Measurements from ENCODE around the gene TBX6. TPM values are rescaled to one million over a fixed set of nuclear protein-coding genes. Genes with fewer than 3 reads are reported as not detected.

The TBX6 gene
- total RNA-seq, 1 experiment from 2014 or later, result 1.6 TPM

- Histone ChIP-seq H3K23me2 (ENCODE audit: insufficient read length, low read depth, low read length, poor library complexity, severe bottlenecking) (peaks cover 9% of the 10 kb centered on the region), H3K18ac (ENCODE audit: insufficient read length, low read depth, low read length) (no peak overlapping the region), H2BK120ac (ENCODE audit: low read depth, low read length, poor library complexity, severe bottlenecking) (no peak overlapping the region), H4K91ac (ENCODE audit: insufficient read length, low read depth, low read length) (no peak overlapping the region), H3K4me2 (ENCODE audit: insufficient read depth, insufficient read length, low read length) (no peak overlapping the region), H3K27ac (ENCODE audit: insufficient read length, low read depth, low read length) (no peak overlapping the region), H2AFZ (ENCODE audit: low read length) (no peak overlapping the region), H2AK5ac (ENCODE audit: insufficient read length, low read length) (no peak overlapping the region), H2BK12ac (ENCODE audit: insufficient read length, low read depth, low read length) (no peak overlapping the region), H4K5ac (ENCODE audit: insufficient read length, low read depth, low read length) (no peak overlapping the region), H4K8ac (replicated peaks; ENCODE audit: insufficient read length, low read depth, low read length) (no peak overlapping the region), H3K56ac (ENCODE audit: insufficient read length, low read depth, low read length) (no peak overlapping the region), H4K20me1 (ENCODE audit: control insufficient read depth, insufficient read depth, insufficient read length) (no peaks in the 10 kb centered on the region), H3K4me1 (ENCODE audit: insufficient read depth, low read length) (no peaks in the 10 kb centered on the region), H3K79me1 (ENCODE audit: insufficient read depth, low read depth, low read length, poor library complexity, severe bottlenecking) (no peaks in the 10 kb centered on the region), H2BK20ac (ENCODE audit: low read depth, low read length, poor library complexity, severe bottlenecking) (no peak overlapping the region), H3K4ac (ENCODE audit: low read depth, low read length) (no peak overlapping the region), H3K23ac (ENCODE audit: insufficient read length, low read depth, low read length) (no peak overlapping the region), H2BK5ac (ENCODE audit: insufficient read length, low read length) (no peak overlapping the region), H3K27me3 (ENCODE audit: insufficient read depth, low read length) (no peaks in the 10 kb centered on the region), H3K79me2 (ENCODE audit: insufficient read depth, low read length) (no peaks in the 10 kb centered on the region), H2BK15ac (ENCODE audit: low read depth, low read length) (no peak overlapping the region), H3T11ph (ENCODE audit: low read length) (no peak overlapping the region), H3K14ac (ENCODE audit: insufficient read depth, low read length) (no peak overlapping the region), H3K9me3 (ENCODE audit: control insufficient read depth, low read depth, low read length) (no peaks in the 10 kb centered on the region), H3K9ac (ENCODE audit: extremely low read depth, insufficient read length, low read length) (no peak overlapping the region)
- no CpG with 5 or more reads among the region's 10 CpGs for WGBS (ENCODE audit: extremely low coverage, insufficient read length, low lambda C conversion rate)
- Mint-ChIP-seq H3K36me3 (ENCODE audit: insufficient read depth in 1 of 3, low read depth in 3 of 3) (no peaks in the 10 kb centered on the region), H3K4me3 (peak overlapping the region; percentile 32 to 69; a peak in 3 of 5 replicates), H3K27me3 (ENCODE audit: low read depth) (peaks cover 14% of the 10 kb centered on the region), H3K4me1 (peaks cover 13 to 16% of the 10 kb centered on the region in 2 experiments), H3K27ac (no peak overlapping the region), H3K9me3 (no peaks in the 10 kb centered on the region)
- peak; percentile 86 for DNase-seq
- TF ChIP-seq CTCF (conservative IDR thresholded peaks at IDR 0.05), result peak; percentile 84
Measured at GRCh38 chr16:30054959-30055553, 36.7 kb downstream of the TBX6 start.

Measured in H9 (cell line).